ENCODE measurements around the gene DGLUCY. TPM values are rescaled to one million over a fixed set of nuclear protein-coding genes. Genes with fewer than 3 reads are reported as not detected.
A peak's percentile ranks its signal among the peaks of the same experiment; 100 is the strongest.

Gene DGLUCY
- total RNA-seq, 1 experiment from 2014 or later = 54.8 TPM

GRCh38 chr14:91187271-91187670 is 73.4 kb downstream of the DGLUCY start:
- Mint-ChIP-seq H3K27ac (ENCODE audit: unreplicated experiment) (no peak overlapping the region), H3K9me3 (ENCODE audit: unreplicated experiment) (no peaks in the 10 kb centered on the region), H3K27me3 (ENCODE audit: insufficient read depth, unreplicated experiment) (no peaks in the 10 kb centered on the region), H3K4me3 (ENCODE audit: unreplicated experiment) (no peak overlapping the region), H3K4me1 (ENCODE audit: low read depth, unreplicated experiment) (no peaks in the 10 kb centered on the region), H3K36me3 (ENCODE audit: insufficient read depth, unreplicated experiment) (peaks cover 41% of the 10 kb centered on the region)
- BruUV-seq (replicated peaks) = no TSS peak
- Histone ChIP-seq H3K36me3 (ENCODE audit: control insufficient read depth, insufficient read depth, low read length) (peaks cover 2% of the 10 kb centered on the region), H3K9me3 (no peaks in the 10 kb centered on the region), H3K4me1 (no peaks in the 10 kb centered on the region), H3K27me3 (replicated peaks; ENCODE audit: control insufficient read depth, insufficient read depth, low read length) (no peaks in the 10 kb centered on the region), H3K4me3 (ENCODE audit: low read depth, low read length) (no peak overlapping the region)
- intact Hi-C loops (cut with micrococcal nuclease; ENCODE audit: unreplicated experiment) = no loop called here
- POLR2A ChIA-PET = no interaction called here
- CTCF ChIA-PET = no interaction called here
- no peak for DNase-seq
- TF ChIP-seq, protein P1, sequence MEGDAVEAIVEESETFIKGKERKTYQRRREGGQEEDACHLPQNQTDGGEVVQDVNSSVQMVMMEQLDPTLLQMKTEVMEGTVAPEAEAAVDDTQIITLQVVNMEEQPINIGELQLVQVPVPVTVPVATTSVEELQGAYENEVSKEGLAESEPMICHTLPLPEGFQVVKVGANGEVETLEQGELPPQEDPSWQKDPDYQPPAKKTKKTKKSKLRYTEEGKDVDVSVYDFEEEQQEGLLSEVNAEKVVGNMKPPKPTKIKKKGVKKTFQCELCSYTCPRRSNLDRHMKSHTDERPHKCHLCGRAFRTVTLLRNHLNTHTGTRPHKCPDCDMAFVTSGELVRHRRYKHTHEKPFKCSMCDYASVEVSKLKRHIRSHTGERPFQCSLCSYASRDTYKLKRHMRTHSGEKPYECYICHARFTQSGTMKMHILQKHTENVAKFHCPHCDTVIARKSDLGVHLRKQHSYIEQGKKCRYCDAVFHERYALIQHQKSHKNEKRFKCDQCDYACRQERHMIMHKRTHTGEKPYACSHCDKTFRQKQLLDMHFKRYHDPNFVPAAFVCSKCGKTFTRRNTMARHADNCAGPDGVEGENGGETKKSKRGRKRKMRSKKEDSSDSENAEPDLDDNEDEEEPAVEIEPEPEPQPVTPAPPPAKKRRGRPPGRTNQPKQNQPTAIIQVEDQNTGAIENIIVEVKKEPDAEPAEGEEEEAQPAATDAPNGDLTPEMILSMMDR (IDR thresholded peaks at IDR 0.05; ENCODE audit: insufficient read depth in 1 of 2, low read depth in 1 of 2, low read length in 1 of 2, severe bottlenecking in 1 of 2, unreplicated experiment in 1 of 2) = no peak

DNA sequence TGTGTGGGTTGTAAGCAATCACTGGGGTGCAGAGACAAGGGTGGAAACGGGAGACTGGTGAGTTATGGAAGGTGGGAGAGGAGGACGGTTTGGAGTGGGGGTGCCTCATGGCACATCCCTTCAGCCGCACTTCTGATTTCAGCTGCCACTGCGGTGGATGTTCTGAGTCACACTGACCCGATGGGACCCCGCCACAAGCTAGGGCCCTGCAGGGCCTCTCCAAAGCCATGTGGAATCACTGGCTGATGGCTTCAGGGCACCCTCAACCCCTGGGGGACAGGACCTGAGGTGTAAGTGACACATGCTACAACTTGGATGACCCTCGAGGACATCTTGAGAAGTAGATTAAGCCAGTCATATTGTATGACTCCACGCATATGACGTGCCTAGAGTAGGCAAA is 77.0 kb downstream of the DGLUCY start:
- peaks cover 48% of the 10 kb centered on the region for H3K36me3 Mint-ChIP-seq (ENCODE audit: insufficient read depth, unreplicated experiment)
- Histone ChIP-seq H3K9me3 (no peaks in the 10 kb centered on the region), H3K27me3 (replicated peaks; ENCODE audit: control insufficient read depth, insufficient read depth, low read length) (no peaks in the 10 kb centered on the region), H3K36me3 (ENCODE audit: control insufficient read depth, insufficient read depth, low read length) (no peaks in the 10 kb centered on the region; the same call in 1 of the 2 replicates), H3K4me3 (ENCODE audit: low read depth, low read length) (no peak overlapping the region), H3K4me1 (no peaks in the 10 kb centered on the region)
- no TSS peak for BruUV-seq (replicated peaks)
- no peak overlapping the region for H3K4me3 Mint-ChIP-seq (ENCODE audit: unreplicated experiment)
- TF ChIP-seq, protein P1 (IDR thresholded peaks at IDR 0.05; ENCODE audit: insufficient read depth in 1 of 2, low read depth in 1 of 2, low read length in 1 of 2, severe bottlenecking in 1 of 2, unreplicated experiment in 1 of 2) = no peak
- H3K27me3 Mint-ChIP-seq (ENCODE audit: insufficient read depth, unreplicated experiment) = no peaks in the 10 kb centered on the region
- CTCF ChIA-PET = no interaction called here
- POLR2A ChIA-PET = no interaction called here
- intact Hi-C loops (cut with micrococcal nuclease; ENCODE audit: unreplicated experiment) = no loop called here
- no peak for DNase-seq
- peak overlapping the region; percentile 23 for H3K27ac Mint-ChIP-seq (ENCODE audit: unreplicated experiment)
- H3K4me1 Mint-ChIP-seq (ENCODE audit: low read depth, unreplicated experiment) = no peaks in the 10 kb centered on the region
- H3K9me3 Mint-ChIP-seq (ENCODE audit: unreplicated experiment) = no peaks in the 10 kb centered on the region

GRCh38 chr14:91193069-91193468 is 79.2 kb downstream of the DGLUCY start:
- Mint-ChIP-seq H3K36me3 (ENCODE audit: insufficient read depth, unreplicated experiment) (peaks cover 48% of the 10 kb centered on the region), H3K9me3 (ENCODE audit: unreplicated experiment) (no peaks in the 10 kb centered on the region), H3K27ac (ENCODE audit: unreplicated experiment) (no peak overlapping the region), H3K27me3 (ENCODE audit: insufficient read depth, unreplicated experiment) (no peaks in the 10 kb centered on the region), H3K4me1 (ENCODE audit: low read depth, unreplicated experiment) (no peaks in the 10 kb centered on the region), H3K4me3 (ENCODE audit: unreplicated experiment) (no peak overlapping the region)
- Histone ChIP-seq H3K36me3 (ENCODE audit: control insufficient read depth, insufficient read depth, low read length) (no peaks in the 10 kb centered on the region; the same call in 1 of the 2 replicates), H3K4me3 (ENCODE audit: low read depth, low read length) (no peak overlapping the region), H3K4me1 (no peaks in the 10 kb centered on the region), H3K9me3 (no peaks in the 10 kb centered on the region), H3K27me3 (replicated peaks; ENCODE audit: control insufficient read depth, insufficient read depth, low read length) (no peaks in the 10 kb centered on the region)
- intact Hi-C loops (cut with micrococcal nuclease; ENCODE audit: unreplicated experiment) = no loop called here
- no peak for DNase-seq
- BruUV-seq (replicated peaks) = no TSS peak
- TF ChIP-seq, protein P1 (IDR thresholded peaks at IDR 0.05; ENCODE audit: insufficient read depth in 1 of 2, low read depth in 1 of 2, low read length in 1 of 2, severe bottlenecking in 1 of 2, unreplicated experiment in 1 of 2) = no peak
- CTCF ChIA-PET = no interaction called here
- POLR2A ChIA-PET = no interaction called here

All from Caco-2 (cell line).